ENCODE results near the gene ACVRL1.

DNA sequence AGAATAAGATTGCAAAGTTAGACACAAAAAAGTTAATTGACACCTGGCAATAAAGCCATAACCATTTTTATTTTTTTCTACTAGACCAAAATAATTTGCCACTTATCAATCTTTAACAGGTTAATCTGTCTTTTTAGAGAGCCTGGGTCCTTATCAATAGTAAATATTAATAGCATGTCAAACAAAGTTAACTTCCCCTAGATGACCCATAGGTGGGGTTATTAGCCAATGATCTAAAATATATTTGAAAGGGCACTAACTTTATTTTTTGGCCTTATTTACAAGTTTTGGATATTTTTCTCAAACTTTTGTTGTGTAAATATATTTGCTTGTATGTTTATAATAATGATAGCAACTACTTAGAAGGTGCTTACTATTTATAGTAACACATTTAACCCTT is 15.5 kb upstream of the ACVRL1 start:
- TF ChIP-seq, protein P1, sequence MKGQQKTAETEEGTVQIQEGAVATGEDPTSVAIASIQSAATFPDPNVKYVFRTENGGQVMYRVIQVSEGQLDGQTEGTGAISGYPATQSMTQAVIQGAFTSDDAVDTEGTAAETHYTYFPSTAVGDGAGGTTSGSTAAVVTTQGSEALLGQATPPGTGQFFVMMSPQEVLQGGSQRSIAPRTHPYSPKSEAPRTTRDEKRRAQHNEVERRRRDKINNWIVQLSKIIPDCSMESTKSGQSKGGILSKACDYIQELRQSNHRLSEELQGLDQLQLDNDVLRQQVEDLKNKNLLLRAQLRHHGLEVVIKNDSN (CRISPR knock-in tag; IDR thresholded peaks at IDR 0.05): no peak
- TF ChIP-seq FOXP1 (CRISPR knock-in tag; IDR thresholded peaks at IDR 0.05; ENCODE audit: borderline replicate concordance) (no peak), NR1H2 (CRISPR knock-in tag; IDR thresholded peaks at IDR 0.05) (no peak)
- TF ChIP-seq, protein P2, sequence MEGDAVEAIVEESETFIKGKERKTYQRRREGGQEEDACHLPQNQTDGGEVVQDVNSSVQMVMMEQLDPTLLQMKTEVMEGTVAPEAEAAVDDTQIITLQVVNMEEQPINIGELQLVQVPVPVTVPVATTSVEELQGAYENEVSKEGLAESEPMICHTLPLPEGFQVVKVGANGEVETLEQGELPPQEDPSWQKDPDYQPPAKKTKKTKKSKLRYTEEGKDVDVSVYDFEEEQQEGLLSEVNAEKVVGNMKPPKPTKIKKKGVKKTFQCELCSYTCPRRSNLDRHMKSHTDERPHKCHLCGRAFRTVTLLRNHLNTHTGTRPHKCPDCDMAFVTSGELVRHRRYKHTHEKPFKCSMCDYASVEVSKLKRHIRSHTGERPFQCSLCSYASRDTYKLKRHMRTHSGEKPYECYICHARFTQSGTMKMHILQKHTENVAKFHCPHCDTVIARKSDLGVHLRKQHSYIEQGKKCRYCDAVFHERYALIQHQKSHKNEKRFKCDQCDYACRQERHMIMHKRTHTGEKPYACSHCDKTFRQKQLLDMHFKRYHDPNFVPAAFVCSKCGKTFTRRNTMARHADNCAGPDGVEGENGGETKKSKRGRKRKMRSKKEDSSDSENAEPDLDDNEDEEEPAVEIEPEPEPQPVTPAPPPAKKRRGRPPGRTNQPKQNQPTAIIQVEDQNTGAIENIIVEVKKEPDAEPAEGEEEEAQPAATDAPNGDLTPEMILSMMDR (IDR thresholded peaks at IDR 0.05): no peak
- TF ChIP-seq, protein P3, sequence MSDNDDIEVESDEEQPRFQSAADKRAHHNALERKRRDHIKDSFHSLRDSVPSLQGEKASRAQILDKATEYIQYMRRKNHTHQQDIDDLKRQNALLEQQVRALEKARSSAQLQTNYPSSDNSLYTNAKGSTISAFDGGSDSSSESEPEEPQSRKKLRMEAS (CRISPR knock-in tag; IDR thresholded peaks at IDR 0.05): no peak

All from WTC11 (cell line).